Natural killer cell (primary cell): ENCODE measurements around the gene TTC36. TPM values are rescaled to one million over a fixed set of nuclear protein-coding genes. Genes with fewer than 3 reads are reported as not detected.

ENCODE experiments used
- ATAC-seq, 3 donors: fragments of 150-1000 bp in 2 of 3; fragments of 200-7000 bp in 1 of 3; cut with Tn5 transposase; 1 replicate in 1 of 3; 2 replicates in 2 of 3; pipeline ENCODE4 v1.10.0; 2021; ENCODE audit warnings: mild to moderate bottlenecking in 2 of 3, moderate library complexity in 2 of 3
- DNase-seq, 2 donors: peaks; one replicate each; pipeline versions ENCODE4 v3.0.0 to v3.0.0-alpha.2; 2013 to 2021; ENCODE audit warnings: mixed read lengths in 1 of 2
- H3K27ac ChIP-seq: one replicate; pipeline ENCODE4 v1.5.1; 2013; ENCODE audit warnings: mild to moderate bottlenecking, low read length
- H3K27me3 ChIP-seq: one replicate; pipeline ENCODE4 v1.6.1; 2013; ENCODE audit warnings: low read length; ENCODE audit not compliant: control insufficient read depth, insufficient read depth
- H3K36me3 ChIP-seq: one replicate; pipeline ENCODE4 v1.6.1; 2013; ENCODE audit warnings: low read length; ENCODE audit not compliant: control insufficient read depth, insufficient read depth
- H3K4me1 ChIP-seq: one replicate; pipeline ENCODE4 v1.6.1; 2013; ENCODE audit warnings: low read length; ENCODE audit not compliant: control insufficient read depth, insufficient read depth
- H3K4me3 ChIP-seq: one replicate; pipeline ENCODE4 v1.5.1; 2013; ENCODE audit warnings: low read length
- H3K9me3 ChIP-seq: one replicate; pipeline ENCODE4 v1.6.1; 2013; ENCODE audit warnings: low read length; ENCODE audit not compliant: control insufficient read depth, insufficient read depth
- H3K27ac Mint-ChIP-seq, 2 donors: one replicate each; pipeline ENCODE4 v1.8.0; 2022; ENCODE audit warnings: mild to moderate bottlenecking in 2 of 2, mixed read lengths in 2 of 2, moderate library complexity in 1 of 2
- H3K27me3 Mint-ChIP-seq, 2 donors: one replicate each; pipeline ENCODE4 v1.8.0; 2022; ENCODE audit warnings: low read depth in 2 of 2, mixed read lengths in 2 of 2
- H3K36me3 Mint-ChIP-seq: one replicate; pipeline ENCODE4 v1.8.0; 2022; ENCODE audit warnings: mixed read lengths
- H3K4me1 Mint-ChIP-seq, 2 donors: one replicate each; pipeline ENCODE4 v1.8.0; 2022; ENCODE audit warnings: mixed read lengths in 2 of 2
- H3K4me3 Mint-ChIP-seq: one replicate; pipeline ENCODE4 v1.8.0; 2022; ENCODE audit warnings: mild to moderate bottlenecking, moderate library complexity, mixed read lengths
- H3K9me3 Mint-ChIP-seq, 2 donors: one replicate each; pipeline ENCODE4 v1.8.0; 2022; ENCODE audit warnings: mixed read lengths in 2 of 2
- WGBS: methylation state at CpG from one replicate; pipeline ENCODE4 v1.1.7; 2013; ENCODE audit warnings: missing lambda C conversion rate; ENCODE audit not compliant: insufficient coverage; 5-methylcytosine and 5-hydroxymethylcytosine counted together
- intact Hi-C: fragments of 100-400 bp; cut with micrococcal nuclease; formaldehyde crosslinking; loops from one replicate; pipeline ENCODE4 v1.14.2; 2022
- total RNA-seq, 4 donors: library from RNA; stranded (reverse); fragments of 120-200 nt in 1 of 4; gene quantifications; one replicate each; pipeline versions ENCODE4 v1.2.3 to v1.2.4, GENCODE V29; 2013 to 2022
- TF ChIP-seq, protein P1 (sequence below): fragments of 200-600 bp; IDR thresholded peaks from one replicate; pipeline ENCODE4 v1.8.0; 2022; ENCODE audit warnings: antibody characterized with exemption

The TTC36 gene
- total RNA-seq, 3 donors from 2014 or later (not counting 1 experiment from before 2014, with no cell fraction given), result 0.43 TPM; not detected in 2

- Histone ChIP-seq H3K4me3 (peak overlapping the region; percentile 46), H3K4me1 (peaks cover 21% of the 10 kb centered on the region), H3K27me3 (no peaks in the 10 kb centered on the region), H3K9me3 (no peaks in the 10 kb centered on the region), H3K36me3 (peaks cover under 1% of the 10 kb centered on the region), H3K27ac (no peak overlapping the region)
- Mint-ChIP-seq H3K27ac (peak overlapping the region in 1 of 2 donors; percentile 3), H3K4me3 (peak overlapping the region; percentile 89), H3K4me1 (peaks cover 32 to 33% of the 10 kb centered on the region in 2 donors), H3K9me3 (no peaks in the 10 kb centered on the region), H3K27me3 (no peaks in the 10 kb centered on the region), H3K36me3 (no peaks in the 10 kb centered on the region)
- no peak for ATAC-seq
- TF ChIP-seq, protein P1, sequence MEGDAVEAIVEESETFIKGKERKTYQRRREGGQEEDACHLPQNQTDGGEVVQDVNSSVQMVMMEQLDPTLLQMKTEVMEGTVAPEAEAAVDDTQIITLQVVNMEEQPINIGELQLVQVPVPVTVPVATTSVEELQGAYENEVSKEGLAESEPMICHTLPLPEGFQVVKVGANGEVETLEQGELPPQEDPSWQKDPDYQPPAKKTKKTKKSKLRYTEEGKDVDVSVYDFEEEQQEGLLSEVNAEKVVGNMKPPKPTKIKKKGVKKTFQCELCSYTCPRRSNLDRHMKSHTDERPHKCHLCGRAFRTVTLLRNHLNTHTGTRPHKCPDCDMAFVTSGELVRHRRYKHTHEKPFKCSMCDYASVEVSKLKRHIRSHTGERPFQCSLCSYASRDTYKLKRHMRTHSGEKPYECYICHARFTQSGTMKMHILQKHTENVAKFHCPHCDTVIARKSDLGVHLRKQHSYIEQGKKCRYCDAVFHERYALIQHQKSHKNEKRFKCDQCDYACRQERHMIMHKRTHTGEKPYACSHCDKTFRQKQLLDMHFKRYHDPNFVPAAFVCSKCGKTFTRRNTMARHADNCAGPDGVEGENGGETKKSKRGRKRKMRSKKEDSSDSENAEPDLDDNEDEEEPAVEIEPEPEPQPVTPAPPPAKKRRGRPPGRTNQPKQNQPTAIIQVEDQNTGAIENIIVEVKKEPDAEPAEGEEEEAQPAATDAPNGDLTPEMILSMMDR, result no peak
- intact Hi-C loops, result loop anchor here (2.0 kb wide), 1 partner anchor 37 kb away; no protein-coding TSS in a partner anchor
- 8% methylated on average over 31 of the region's 31 CpGs for WGBS
- DNase-seq, result no peak
Observed at GRCh38 chr11:118530180-118530682, 3.0 kb downstream of the TTC36 start.

- DNase-seq (peak; percentile 50 to 77), ATAC-seq (peak; percentile 81 to 83 (median 82))
- Mint-ChIP-seq H3K27ac (peak within 1 kb of the TSS in 1 of 2 donors; percentile 76), H3K27me3 (no peaks in the 10 kb centered on the region), H3K4me3 (peak within 1 kb of the TSS; percentile 90), H3K36me3 (no peaks in the 10 kb centered on the region), H3K4me1 (peaks cover 32 to 33% of the 10 kb centered on the region in 2 donors), H3K9me3 (no peaks in the 10 kb centered on the region)
- no peaks in the 10 kb centered on the region for H3K36me3 ChIP-seq
- TF ChIP-seq, protein P1, result no peak
- no peak within 1 kb of the TSS for H3K27ac ChIP-seq
- H3K4me3 ChIP-seq, result peak within 1 kb of the TSS; percentile 46
- WGBS, result 1% methylated on average over 92 of the region's 94 CpGs
- intact Hi-C loops, result loop anchor here (2.0 kb wide), 1 partner anchor 36 kb away; no protein-coding TSS in a partner anchor
- no peaks in the 10 kb centered on the region for H3K27me3 ChIP-seq
- H3K4me1 ChIP-seq, result peaks cover 21% of the 10 kb centered on the region
- no peaks in the 10 kb centered on the region for H3K9me3 ChIP-seq
Observed at GRCh38 chr11:118530683-118531596, 3.7 kb downstream of the TTC36 start, which contains the start of gene TMEM25. TMEM25 (plus strand) TSS chr11:118531192; CDS start chr11:118531802, 610 bp downstream.

DNA sequence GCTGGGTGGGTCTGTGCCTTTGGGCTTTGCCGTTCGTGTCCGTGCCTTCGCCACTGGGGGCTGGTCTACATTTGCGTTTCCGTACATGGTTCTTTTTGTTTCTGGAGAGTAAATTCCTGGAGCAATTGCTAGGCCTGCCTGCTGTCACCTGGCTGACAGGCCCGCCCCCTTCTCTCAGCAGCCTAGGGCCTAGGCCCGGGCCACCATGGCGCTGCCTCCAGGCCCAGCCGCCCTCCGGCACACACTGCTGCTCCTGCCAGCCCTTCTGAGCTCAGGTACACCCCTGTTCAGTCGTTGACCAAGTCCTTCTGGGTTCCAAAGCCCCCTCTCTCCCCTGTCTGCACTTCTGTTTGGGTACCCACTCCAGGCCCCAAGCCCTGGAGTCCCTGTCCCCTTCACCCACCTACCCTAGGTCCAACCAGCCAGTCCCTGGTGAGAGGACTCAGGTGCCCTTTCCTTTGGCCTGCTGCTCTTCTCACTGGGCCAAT is 4.4 kb downstream of the TTC36 start:
- TF ChIP-seq, protein P1, result no peak
- intact Hi-C loops, result loop anchor here (2.0 kb wide), 1 partner anchor 35 kb away; no protein-coding TSS in a partner anchor
- Mint-ChIP-seq H3K4me1 (peaks cover 32 to 33% of the 10 kb centered on the region in 2 donors), H3K27me3 (no peaks in the 10 kb centered on the region), H3K36me3 (no peaks in the 10 kb centered on the region), H3K27ac (peak overlapping the region in 1 of 2 donors; percentile 76), H3K4me3 (peak overlapping the region; percentile 90), H3K9me3 (no peaks in the 10 kb centered on the region)
- peak overlapping the region; percentile 46 for H3K4me3 ChIP-seq
- no peak for ATAC-seq
- H3K27ac ChIP-seq, result no peak overlapping the region
- WGBS, result 24% methylated on average over 12 of the region's 12 CpGs
- no peak for DNase-seq
- no peaks in the 10 kb centered on the region for H3K27me3 ChIP-seq
- H3K9me3 ChIP-seq, result no peaks in the 10 kb centered on the region
- H3K4me1 ChIP-seq, result peaks cover 21% of the 10 kb centered on the region
- no peaks in the 10 kb centered on the region for H3K36me3 ChIP-seq
